GM12875 (cell line): ENCODE results near the gene POMT2.

Experiments
- H3K4me3 ChIP-seq: one replicate; pipeline ENCODE4 v1.5.1; 2011; ENCODE audit warnings: low read depth, low read length, control low read depth
- TF ChIP-seq, protein P1 (sequence below): IDR thresholded peaks from 2 replicates; pipeline ENCODE4 v1.5.1; 2011; ENCODE audit warnings: low read depth, mild to moderate bottlenecking, control low read depth, inconsistent platforms, low read length, moderate library complexity, borderline replicate concordance; ENCODE audit not compliant: insufficient read depth

The POMT2 gene

DNA sequence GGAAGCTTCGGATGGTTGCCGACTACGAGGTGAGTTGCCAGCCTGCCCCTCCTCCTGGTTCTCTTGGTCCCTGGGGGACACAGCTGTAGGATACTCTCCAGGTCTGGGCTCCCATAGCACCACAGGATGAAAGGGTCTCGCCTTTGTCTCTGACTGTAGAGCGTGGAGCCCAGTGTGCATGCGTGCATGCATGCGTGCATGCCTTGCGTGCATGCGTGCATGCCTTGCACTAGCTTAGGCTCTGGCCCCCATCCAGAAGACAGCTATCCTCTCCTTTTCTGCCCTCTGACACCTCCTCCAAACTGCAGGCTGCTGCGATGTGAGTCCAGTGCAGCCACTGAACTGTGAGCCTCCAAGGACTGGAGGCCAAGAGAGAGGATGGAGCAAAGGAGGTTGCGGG lies 68.8 kb downstream of the POMT2 start:
- TF ChIP-seq, protein P1, sequence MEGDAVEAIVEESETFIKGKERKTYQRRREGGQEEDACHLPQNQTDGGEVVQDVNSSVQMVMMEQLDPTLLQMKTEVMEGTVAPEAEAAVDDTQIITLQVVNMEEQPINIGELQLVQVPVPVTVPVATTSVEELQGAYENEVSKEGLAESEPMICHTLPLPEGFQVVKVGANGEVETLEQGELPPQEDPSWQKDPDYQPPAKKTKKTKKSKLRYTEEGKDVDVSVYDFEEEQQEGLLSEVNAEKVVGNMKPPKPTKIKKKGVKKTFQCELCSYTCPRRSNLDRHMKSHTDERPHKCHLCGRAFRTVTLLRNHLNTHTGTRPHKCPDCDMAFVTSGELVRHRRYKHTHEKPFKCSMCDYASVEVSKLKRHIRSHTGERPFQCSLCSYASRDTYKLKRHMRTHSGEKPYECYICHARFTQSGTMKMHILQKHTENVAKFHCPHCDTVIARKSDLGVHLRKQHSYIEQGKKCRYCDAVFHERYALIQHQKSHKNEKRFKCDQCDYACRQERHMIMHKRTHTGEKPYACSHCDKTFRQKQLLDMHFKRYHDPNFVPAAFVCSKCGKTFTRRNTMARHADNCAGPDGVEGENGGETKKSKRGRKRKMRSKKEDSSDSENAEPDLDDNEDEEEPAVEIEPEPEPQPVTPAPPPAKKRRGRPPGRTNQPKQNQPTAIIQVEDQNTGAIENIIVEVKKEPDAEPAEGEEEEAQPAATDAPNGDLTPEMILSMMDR: no peak
- H3K4me3 ChIP-seq: no peak overlapping the region

DNA sequence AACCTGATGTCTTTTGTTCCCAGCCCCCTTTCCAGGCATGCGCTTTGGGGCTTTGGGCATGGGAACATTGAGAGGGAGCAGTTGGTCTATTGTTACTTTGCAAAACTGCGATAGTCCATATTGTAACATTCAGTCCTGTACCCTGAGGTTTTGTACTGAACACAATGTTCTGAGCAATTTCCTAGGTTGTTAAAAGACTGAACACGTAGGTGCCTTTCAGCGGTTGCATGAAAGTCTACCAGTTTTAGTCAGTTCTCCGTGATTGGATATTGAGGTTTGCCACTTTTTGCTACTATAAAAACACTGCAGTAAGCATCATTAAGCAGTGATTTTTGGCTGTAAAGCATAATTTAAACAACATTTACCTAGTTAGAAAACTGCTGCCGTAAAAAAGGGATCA lies 69.8 kb downstream of the POMT2 start:
- H3K4me3 ChIP-seq: no peak overlapping the region
- TF ChIP-seq, protein P1: no peak

DNA sequence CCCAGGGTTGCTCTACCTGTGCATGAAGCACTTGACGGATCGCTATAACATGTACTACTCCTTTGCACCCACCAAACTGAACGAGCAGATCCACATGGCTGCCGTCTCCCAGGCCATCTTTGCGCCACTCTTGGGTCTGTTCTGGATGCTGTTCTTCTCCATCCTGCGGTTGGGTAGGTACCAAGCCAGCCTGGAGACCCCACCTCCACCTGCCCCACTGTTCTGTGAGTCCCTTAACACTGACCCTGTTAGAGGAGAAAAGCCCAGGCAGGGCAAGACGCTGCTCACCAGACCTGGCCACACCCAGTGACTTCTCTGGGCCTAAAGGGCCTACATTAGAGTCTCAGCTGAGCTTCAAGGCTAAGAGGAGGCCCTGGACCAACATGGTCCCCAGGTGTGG lies 71.4 kb downstream of the POMT2 start:
- no peak overlapping the region for H3K4me3 ChIP-seq
- TF ChIP-seq, protein P1: no peak

DNA sequence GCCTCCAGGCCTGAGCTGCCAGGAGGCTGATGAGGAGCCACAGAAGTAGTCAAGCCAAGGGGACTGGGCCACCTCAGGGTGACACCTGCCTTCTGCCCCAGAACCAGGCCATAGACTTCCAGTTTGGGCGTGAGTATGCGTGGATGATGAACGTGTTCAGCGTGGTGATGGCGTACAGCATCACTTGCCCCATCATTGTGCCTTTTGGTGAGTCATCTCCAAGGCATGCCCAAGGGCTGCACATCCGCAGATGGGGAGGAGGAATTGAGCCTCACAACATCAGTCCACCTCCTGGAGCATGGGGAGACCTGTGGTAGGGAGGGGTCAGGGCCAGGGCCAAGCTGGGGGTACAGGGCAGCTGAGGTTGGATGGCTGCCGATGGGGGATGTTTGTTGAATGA lies 72.0 kb downstream of the POMT2 start:
- no peak overlapping the region for H3K4me3 ChIP-seq
- TF ChIP-seq, protein P1: no peak

DNA sequence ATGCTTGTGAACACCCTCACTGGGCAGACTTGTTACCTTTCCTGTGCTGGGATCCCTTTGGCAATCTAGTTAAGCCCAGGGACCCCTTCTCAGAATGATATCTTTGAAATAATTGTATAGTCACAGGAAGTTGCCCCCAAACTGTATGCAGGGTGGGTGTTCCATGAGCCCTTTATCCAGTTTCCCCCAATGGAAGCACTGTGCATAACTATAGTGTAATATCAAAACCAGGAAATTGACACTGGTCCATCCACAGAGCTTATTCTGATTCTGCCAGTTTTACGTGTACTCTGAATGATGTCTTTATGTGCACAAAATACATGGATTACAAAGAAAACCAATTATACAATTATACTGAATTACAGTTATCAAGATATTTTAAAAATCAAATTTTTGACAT lies 73.9 kb downstream of the POMT2 start:
- H3K4me3 ChIP-seq: no peak overlapping the region
- TF ChIP-seq, protein P1: no peak

DNA sequence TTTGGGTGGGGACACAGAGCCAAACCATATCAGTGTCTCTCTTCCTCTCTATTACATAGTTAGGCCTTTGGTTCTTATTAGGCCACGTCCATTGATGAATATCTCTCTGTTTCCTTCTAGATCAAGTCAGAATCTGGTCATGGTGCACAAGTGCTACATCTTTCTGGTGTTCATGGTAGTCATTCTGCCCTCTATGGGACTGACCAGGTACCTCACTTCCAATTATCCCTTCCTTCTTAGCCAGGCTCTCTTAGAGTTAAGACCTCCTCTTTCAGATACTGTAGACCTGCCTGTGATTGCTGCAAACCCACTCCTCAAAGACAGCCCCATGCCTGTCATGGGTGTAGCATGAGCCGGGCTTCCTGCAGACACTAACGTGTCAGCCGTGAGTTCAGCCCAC lies 74.9 kb downstream of the POMT2 start:
- TF ChIP-seq, protein P1: no peak
- no peak overlapping the region for H3K4me3 ChIP-seq

DNA sequence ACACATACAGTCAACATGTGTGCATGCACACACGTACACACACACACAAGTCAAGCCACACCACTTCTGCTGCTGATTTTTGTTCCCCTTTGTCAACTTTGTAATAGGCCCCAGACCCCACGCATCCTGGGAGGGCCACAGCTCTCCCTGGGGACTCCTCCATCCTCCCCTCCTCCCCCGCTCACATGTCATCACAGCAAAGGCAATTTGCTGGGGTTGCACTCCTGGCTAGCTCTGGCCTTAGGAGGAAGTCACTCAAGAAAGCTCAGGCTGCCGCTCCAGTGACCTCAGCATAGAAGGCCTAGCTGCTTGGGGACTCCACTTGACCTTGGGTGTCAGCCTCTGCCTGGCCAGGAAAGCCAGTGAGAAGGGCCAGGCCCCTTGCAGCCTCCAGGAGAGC lies 76.8 kb downstream of the POMT2 start:
- H3K4me3 ChIP-seq: no peak overlapping the region
- TF ChIP-seq, protein P1: no peak
